ENCODE measurements around the gene FOLR2. TPM values are rescaled to one million over a fixed set of nuclear protein-coding genes. Genes with fewer than 3 reads are reported as not detected.

The FOLR2 gene
- total and polyA plus RNA-seq, 2 of the 8 experiments (the other 6 are each of a cell fraction or from before 2014, with no cell fraction given) = not detected

- Histone ChIP-seq H3K23ac (ENCODE audit: insufficient read length) (no peak overlapping the region), H4K20me1 (replicated peaks in 1 of 2; ENCODE audit: control insufficient read depth in 1 of 2, insufficient read depth in 2 of 2, low read length in 2 of 2) (peaks cover 8 to 11% of the 10 kb centered on the region in 2 experiments), H3K4me1 (replicated peaks in 1 of 4; ENCODE audit: control insufficient read depth in 3 of 4, insufficient read depth in 4 of 4, low read length in 3 of 4) (peaks cover 3 to 29% (median 23%) of the 10 kb centered on the region in 4 experiments), H3K4me2 (ENCODE audit: insufficient read depth in 1 of 2, low read depth in 2 of 2, low read length in 2 of 2) (peak overlapping the region; percentile 87 to 90), H4K8ac (ENCODE audit: extremely low read depth, insufficient read depth, low read length) (no peak overlapping the region), H3K56ac (replicated peaks; ENCODE audit: insufficient read length, low read depth, low read length) (no peak overlapping the region), H2AK5ac (ENCODE audit: low read depth, low read length) (no peak overlapping the region), H3K4ac (replicated peaks; ENCODE audit: insufficient read length, low read depth, low read length) (no peak overlapping the region), H3K27ac (ENCODE audit: low read depth, low read length) (no peak overlapping the region), H2BK5ac (ENCODE audit: low read depth, low read length) (no peak overlapping the region), H2AFZ (ENCODE audit: low read length) (no peak overlapping the region), H3K79me2 (ENCODE audit: control insufficient read depth in 1 of 2, insufficient read depth in 2 of 2, low read length in 2 of 2) (no peaks in the 10 kb centered on the region), H2BK15ac (ENCODE audit: low read length) (no peak overlapping the region), H3K9ac (replicated peaks in 1 of 4; ENCODE audit: extremely low read depth in 1 of 4, low read depth in 3 of 4, low read length in 3 of 4) (0 out of 7 replicates have a peak overlapping the region, but pooled peaks of 1 of the 4 experiments have one; percentile 6), H2BK20ac (ENCODE audit: low read length) (no peak overlapping the region), H3K9me3 (ENCODE audit: insufficient read depth in 2 of 2, low read depth in 1 of 2, low read length in 1 of 2) (no peaks in the 10 kb centered on the region; a peak in 1 of 4 replicates), H4K91ac (replicated peaks; ENCODE audit: insufficient read length, low read length) (no peak overlapping the region), H4K5ac (ENCODE audit: insufficient read length, low read depth, low read length) (no peak overlapping the region), H3K18ac (ENCODE audit: extremely low read depth, low read length) (peak overlapping the region; percentile 71), H2BK12ac (ENCODE audit: low read depth, low read length) (no peak overlapping the region), H3K79me1 (ENCODE audit: low read depth, low read length) (no peaks in the 10 kb centered on the region), H2BK120ac (replicated peaks; ENCODE audit: low read depth, low read length) (no peak overlapping the region), H3K27me3 (replicated peaks in 1 of 4; ENCODE audit: control insufficient read depth in 3 of 4, extremely low read depth in 1 of 4, insufficient read depth in 3 of 4, low read length in 3 of 4) (peaks cover 45 to 59% (median 55%) of the 10 kb centered on the region in 4 experiments), H3K36me3 (ENCODE audit: control insufficient read depth in 2 of 4, insufficient read depth in 4 of 4, low read length in 3 of 4) (peaks cover 6 to 24% (median 15%) of the 10 kb centered on the region in 4 experiments; a peak in 6 of 8 replicates), H3K23me2 (ENCODE audit: low read depth, low read length) (peaks cover 13% of the 10 kb centered on the region; the same call in 1 of the 2 replicates), H3K4me3 (ENCODE audit: extremely low read depth in 1 of 4, insufficient read depth in 2 of 4, low read depth in 3 of 4, low read length in 4 of 4) (peak overlapping the region; percentile 27 to 60 (median 38); a peak in 6 of 8 replicates), H3K14ac (ENCODE audit: insufficient read length) (no peak overlapping the region)
- ChIA-PET CTCF (ENCODE audit: partially characterized antibody) (interaction anchor here (1.2 to 2.4 kb wide), 2 partner anchors 56 to 191 kb away, joined by 7 to 20 read pairs; no protein-coding TSS in a partner anchor), POLR2A (ENCODE audit: partially characterized antibody) (interaction anchor here (0.6 to 7.7 kb wide), 4 partner anchors 14 to 232 kb away, joined by 3 to 160 read pairs (median 3); partner anchors contain the start of gene INPPL1)
- no peak for FAIRE-seq
- WGBS, 2 experiments (ENCODE audit: extremely low coverage in 1 of 2, insufficient coverage in 1 of 2, insufficient read length in 1 of 2, insufficient replicate concordance in 2 of 2, low coverage in 1 of 2, low lambda C conversion rate in 2 of 2, missing lambda C conversion rate in 1 of 2) = 12% methylated on average over 13 of the region's 25 CpGs; no CpG with 5 or more reads in 1 of the 2 experiments
- peak; percentile 24; the same call in 1 of the 2 replicates for TF ChIP-seq POLR2AphosphoS5 (IDR thresholded peaks at IDR 0.05; ENCODE audit: low read depth, low read length)
- no peak for TF ChIP-seq SIX5 (IDR thresholded peaks at IDR 0.05; ENCODE audit: low read depth, low read length)
- TF ChIP-seq TAF7 (optimal IDR thresholded peaks at IDR 0.05; ENCODE audit: borderline replicate concordance, low read depth, low read length) = no peak
- peak in 1 of 2 experiments; percentile 64 for DNase-seq (ENCODE audit: low read depth in 1 of 2, low spot score in 2 of 2)
Observed at GRCh38 chr11:72239313-72239848, 22.8 kb downstream of the FOLR2 start.

Data from H1 (cell line).